ENCODE results near the gene ANXA5. TPM values are rescaled to one million over a fixed set of nuclear protein-coding genes. Genes with fewer than 3 reads are reported as not detected.
A peak's percentile ranks its signal among the peaks of the same experiment; 100 is the strongest.
"Not testable (repeated sequence)": the region's sequence is repeated elsewhere in the genome, so short reads cannot be mapped to it uniquely, and the experiment has no call there.

ANXA5 gene
- total RNA-seq, 1 donor from 2014 or later = 216 TPM

GRCh38 chr4:121662225-121662624, 34.6 kb downstream of the ANXA5 start:
- no peak overlapping the region for H3K9ac ChIP-seq
- Mint-ChIP-seq H3K4me3 (no peak overlapping the region), H3K27me3 (ENCODE audit: insufficient read depth, low read depth) (no peaks in the 10 kb centered on the region), H3K9me3 (no peaks in the 10 kb centered on the region), H3K36me3 (peaks cover 1% of the 10 kb centered on the region), H3K27ac (no peak overlapping the region), H3K4me1 (no peaks in the 10 kb centered on the region)
- H4K20me1 ChIP-seq (ENCODE audit: low read depth) = no peaks in the 10 kb centered on the region
- no peaks in the 10 kb centered on the region for H3K79me2 ChIP-seq (ENCODE audit: low read depth)
- TF ChIP-seq EZH2phosphoT487 (IDR thresholded peaks at IDR 0.05) (no peak), EZH2 (IDR thresholded peaks at IDR 0.05) (no peak)
- H2AFZ ChIP-seq (replicated peaks) = no peak overlapping the region
- no peaks in the 10 kb centered on the region for H3K36me3 ChIP-seq
- H3K4me1 ChIP-seq = no peaks in the 10 kb centered on the region
- H3K9me3 ChIP-seq (ENCODE audit: low read depth) = no peaks in the 10 kb centered on the region
- H3K4me3 ChIP-seq = no peak overlapping the region
- H3K27me3 ChIP-seq = no peaks in the 10 kb centered on the region
- DNase-seq (ENCODE audit: low spot score) = no peak
- H3K27ac ChIP-seq = no peak overlapping the region
- H3K4me2 ChIP-seq = no peak overlapping the region
- no peaks in the 10 kb centered on the region for H3F3A ChIP-seq (ENCODE audit: low read depth)

GRCh38 chr4:121660175-121660933, 36.4 kb downstream of the ANXA5 start:
- H3K79me2 ChIP-seq (ENCODE audit: low read depth); H3K27me3 Mint-ChIP-seq (ENCODE audit: insufficient read depth, low read depth); H3K9me3 ChIP-seq (ENCODE audit: low read depth); H3K27ac ChIP-seq; H3K4me3 ChIP-seq; H2AFZ ChIP-seq (replicated peaks); H3F3A ChIP-seq (ENCODE audit: low read depth); H3K9ac ChIP-seq; H3K27ac Mint-ChIP-seq; H3K4me1 ChIP-seq; DNase-seq (ENCODE audit: low spot score); H3K4me3 Mint-ChIP-seq; H3K36me3 ChIP-seq; H4K20me1 ChIP-seq (ENCODE audit: low read depth); H3K36me3 Mint-ChIP-seq; H3K27me3 ChIP-seq; H3K4me2 ChIP-seq; H3K9me3 Mint-ChIP-seq; H3K4me1 Mint-ChIP-seq: not testable (repeated sequence)

GRCh38 chr4:121658125-121658524, 38.7 kb downstream of the ANXA5 start:
- Histone ChIP-seq H3K27ac (no peak overlapping the region), H3K9me3 (ENCODE audit: low read depth) (no peaks in the 10 kb centered on the region), H3K4me3 (no peak overlapping the region), H3K27me3 (no peaks in the 10 kb centered on the region), H3K4me2 (no peak overlapping the region), H2AFZ (replicated peaks) (no peak overlapping the region), H3K36me3 (no peaks in the 10 kb centered on the region), H3F3A (ENCODE audit: low read depth) (no peaks in the 10 kb centered on the region), H4K20me1 (ENCODE audit: low read depth) (no peaks in the 10 kb centered on the region), H3K9ac (no peak overlapping the region), H3K4me1 (no peaks in the 10 kb centered on the region), H3K79me2 (ENCODE audit: low read depth) (no peaks in the 10 kb centered on the region)
- no peaks in the 10 kb centered on the region for H3K27me3 Mint-ChIP-seq (ENCODE audit: insufficient read depth, low read depth)
- no peak for TF ChIP-seq EZH2phosphoT487 (IDR thresholded peaks at IDR 0.05)
- TF ChIP-seq CTCF (IDR thresholded peaks at IDR 0.05) = no peak
- TF ChIP-seq EZH2 (IDR thresholded peaks at IDR 0.05) = no peak
- DNase-seq (ENCODE audit: low spot score) = no peak
- no peaks in the 10 kb centered on the region for H3K36me3 Mint-ChIP-seq
- H3K4me1 Mint-ChIP-seq = peaks cover 2% of the 10 kb centered on the region
- H3K27ac Mint-ChIP-seq = no peak overlapping the region
- H3K4me3 Mint-ChIP-seq = no peak overlapping the region
- H3K9me3 Mint-ChIP-seq = no peaks in the 10 kb centered on the region

- Histone ChIP-seq H3K79me2 (ENCODE audit: low read depth) (no peaks in the 10 kb centered on the region), H3K36me3 (no peaks in the 10 kb centered on the region), H3K27ac (no peak overlapping the region), H3K9ac (no peak overlapping the region), H3K27me3 (no peaks in the 10 kb centered on the region), H3F3A (ENCODE audit: low read depth) (no peaks in the 10 kb centered on the region), H3K4me1 (no peaks in the 10 kb centered on the region), H3K9me3 (ENCODE audit: low read depth) (no peaks in the 10 kb centered on the region), H4K20me1 (ENCODE audit: low read depth) (no peaks in the 10 kb centered on the region), H2AFZ (replicated peaks) (no peak overlapping the region), H3K4me3 (no peak overlapping the region), H3K4me2 (no peak overlapping the region)
- TF ChIP-seq CTCF (IDR thresholded peaks at IDR 0.05) (peak; percentile 62), EZH2phosphoT487 (IDR thresholded peaks at IDR 0.05) (no peak)
- no peaks in the 10 kb centered on the region for H3K9me3 Mint-ChIP-seq
- H3K4me1 Mint-ChIP-seq = peaks cover 2% of the 10 kb centered on the region
- H3K4me3 Mint-ChIP-seq = no peak overlapping the region
- H3K27ac Mint-ChIP-seq = no peak overlapping the region
- H3K36me3 Mint-ChIP-seq = no peaks in the 10 kb centered on the region
- DNase-seq (ENCODE audit: low spot score) = peak; percentile 72
- no peaks in the 10 kb centered on the region for H3K27me3 Mint-ChIP-seq (ENCODE audit: insufficient read depth, low read depth)
Observed at GRCh38 chr4:121656269-121656641, 40.5 kb downstream of the ANXA5 start.

All from neural progenitor cell (in vitro differentiated cells).